GM12878 (cell line): ENCODE measurements around the gene PDHA1. TPM values are rescaled to one million over a fixed set of nuclear protein-coding genes. Genes with fewer than 3 reads are reported as not detected.

ENCODE experiments used
- ATAC-seq: fragments of 200-7000 bp; cut with Tn5 transposase; 3 replicates; pipeline ENCODE4 v1.9.1; 2020; ENCODE audit warnings: mild to moderate bottlenecking, moderate library complexity
- BruUV-seq: library from RNA; stranded (reverse); fragments of 400-500 nt; replicated peaks from 2 replicates; lab custom pipeline; 2021; lab: Mats Ljungman, UMichigan
- CTCF ChIA-PET: fragments of 300-600 bp; sonication (Branson Sonifier 250); formaldehyde crosslinking; extraction: SDS; loops from one replicate; lab custom pipeline; 2021; ENCODE audit warnings: inconsistent platforms; lab: Yijun Ruan, JAX
- POLR2A ChIA-PET: fragments of 350-600 bp; formaldehyde crosslinking; extraction: SDS; loops from one replicate; lab custom pipeline; 2021; ENCODE audit warnings: inconsistent platforms; lab: Charles Lee
- RAD21 ChIA-PET: fragments of 300-600 bp; sonication (Branson Sonifier 250); formaldehyde crosslinking; loops from one replicate; lab custom pipeline; 2023; ENCODE audit warnings: antibody characterized with exemption; ENCODE audit not compliant: unreplicated experiment; lab: Charles Lee
- SMC1A ChIA-PET: fragments of 300-600 bp; sonication (Branson Sonifier 250); formaldehyde crosslinking; loops from one replicate; lab custom pipeline; 2023; ENCODE audit not compliant: unreplicated experiment, uncharacterized antibody; lab: Charles Lee
- DNase-seq: peaks from one replicate; pipeline ENCODE4 v3.0.0-alpha.2; 2011; ENCODE audit warnings: low read depth, low spot score
- FAIRE-seq: peaks from 3 replicates; lab custom pipeline; 2011; peaks lifted over from hg19 to GRCh38; lab: Jason Lieb, UNC
- H2AFZ ChIP-seq: 2 replicates; pipeline ENCODE4 v1.6.0; 2011; ENCODE audit warnings: low read depth, low read length, control low read depth; ENCODE audit not compliant: control insufficient read depth
- H3K27ac ChIP-seq: 2 replicates; pipeline ENCODE4 v1.5.1; 2011; ENCODE audit warnings: control low read depth; ENCODE audit not compliant: control insufficient read depth, insufficient read depth
- H3K27me3 ChIP-seq, 2 experiments: replicated peaks in 1 of 2; 2 replicates each; pipeline versions ENCODE4 v1.6.0 to v1.6.1; 2011; ENCODE audit warnings: low read length in 1 of 2; ENCODE audit not compliant: control insufficient read depth in 2 of 2, insufficient read depth in 2 of 2
- H3K36me3 ChIP-seq, 2 experiments: 2 replicates each; pipeline ENCODE4 v1.5.1; 2011; ENCODE audit warnings: low read length in 1 of 2; ENCODE audit not compliant: control insufficient read depth in 2 of 2, insufficient read depth in 2 of 2
- H3K4me1 ChIP-seq: 2 replicates; pipeline ENCODE4 v1.6.1; 2011; ENCODE audit warnings: mild to moderate bottlenecking, low read length, moderate library complexity, mixed read lengths; ENCODE audit not compliant: control insufficient read depth, insufficient read depth
- H3K4me2 ChIP-seq: 2 replicates; pipeline ENCODE4 v1.6.0; 2011; ENCODE audit warnings: control low read depth; ENCODE audit not compliant: control insufficient read depth, insufficient read depth
- H3K4me3 ChIP-seq: fragments of 200-600 bp; sonication (generic); 2 replicates; pipeline ENCODE4 v1.5.1; 2016
- H3K79me2 ChIP-seq: 2 replicates; pipeline ENCODE4 v1.6.0; 2011; ENCODE audit warnings: low read length; ENCODE audit not compliant: control insufficient read depth, insufficient read depth
- H3K9ac ChIP-seq: 2 replicates; pipeline ENCODE4 v1.8.0; 2011; ENCODE audit warnings: low read length, control low read depth, mixed read lengths; ENCODE audit not compliant: control insufficient read depth, insufficient read depth
- H3K9me3 ChIP-seq: replicated peaks from 3 replicates; pipeline ENCODE4 v1.5.1; 2011; ENCODE audit warnings: mild to moderate bottlenecking, low read length; ENCODE audit not compliant: control insufficient read depth, insufficient read depth
- H4K20me1 ChIP-seq: 2 replicates; pipeline ENCODE4 v1.6.0; 2011; ENCODE audit not compliant: control insufficient read depth, insufficient read depth
- ATF3 ChIP-seq: IDR thresholded peaks from 2 replicates; pipeline ENCODE4 v1.6.1; 2011; ENCODE audit warnings: low read depth, mild to moderate bottlenecking, low read length, moderate library complexity, borderline replicate concordance; ENCODE audit errors: extremely low read depth
- IKZF2 ChIP-seq, 2 experiments: fragments of 450-650 bp; IDR thresholded peaks; 2 replicates each; pipeline ENCODE4 v1.6.1; 2017; ENCODE audit warnings: mild to moderate bottlenecking in 2 of 2, moderate library complexity in 2 of 2
- IRF5 ChIP-seq: fragments of 450-650 bp; IDR thresholded peaks from 2 replicates; pipeline ENCODE4 v1.6.1; 2017; ENCODE audit warnings: borderline replicate concordance
- JUND ChIP-seq: IDR thresholded peaks from 2 replicates; pipeline ENCODE4 v1.6.1; 2012; ENCODE audit warnings: low read depth, mild to moderate bottlenecking, low read length, improper control_type of control experiment, moderate library complexity
- NR2C2 ChIP-seq: IDR thresholded peaks from 2 replicates; pipeline ENCODE4 v1.6.1; 2011; ENCODE audit warnings: borderline replicate concordance, low read depth; ENCODE audit not compliant: control insufficient read depth, insufficient read length
- PKNOX1 ChIP-seq: fragments of 450-650 bp; IDR thresholded peaks from 2 replicates; pipeline ENCODE4 v1.6.1; 2016; ENCODE audit warnings: mild to moderate bottlenecking
- RAD51 ChIP-seq: fragments of 450-650 bp; IDR thresholded peaks from 2 replicates; pipeline ENCODE4 v1.6.1; 2016; ENCODE audit warnings: moderate library complexity, mild to moderate bottlenecking, inconsistent platforms
- YY1 ChIP-seq: IDR thresholded peaks from 2 replicates; pipeline ENCODE4 v1.6.1; 2011; ENCODE audit warnings: low read depth, mild to moderate bottlenecking, low read length
- ZZZ3 ChIP-seq: IDR thresholded peaks from 2 replicates; pipeline ENCODE4 v1.6.1; 2011; ENCODE audit warnings: low read depth; ENCODE audit not compliant: control insufficient read depth, insufficient read length
- WGBS: methylation state at CpG from one replicate; pipeline ENCODE4 v1.1.6; 2016; ENCODE audit warnings: low lambda C conversion rate; ENCODE audit not compliant: insufficient replicate concordance, insufficient coverage; ENCODE audit errors: missing lambda C conversion rate; 5-methylcytosine and 5-hydroxymethylcytosine counted together
- in situ Hi-C: fragments of 300-500 bp; cut with MboI; formaldehyde crosslinking; loops from 9 replicates; pipeline ENCODE4 v1.14.3; 2018; ENCODE audit warnings: mixed read lengths
- intact Hi-C: fragments of 100-400 bp; cut with micrococcal nuclease; formaldehyde crosslinking; loops from one replicate; pipeline ENCODE4 v1.14.2; 2022; ENCODE audit not compliant: unreplicated experiment
- polyA plus RNA-seq, 11 experiments: library from polyadenylated mRNA; depleted of rRNA in 4 of 11; unstranded in 6 of 11; stranded (reverse) in 5 of 11; fragments of >200 nt; fragmentation: Nextera tagmentation in 4 of 11; fragmentation: Illumina TruSeq in 1 of 11; extraction: Ambion mirVana in 4 of 11; extraction: Trizol in 1 of 11; gene quantifications; 1 replicate in 1 of 11; 2 replicates in 10 of 11; pipeline versions ENCODE4 v1.2.1 to v1.2.3, GENCODE V29; 2011 to 2016; ENCODE audit warnings: inconsistent platforms in 2 of 11, missing spikeins in 2 of 11, low read depth in 1 of 11
- total RNA-seq, 4 experiments: library from RNA; depleted of rRNA in 3 of 4; stranded (reverse); fragments of >200 nt in 3 of 4; fragmentation: Illumina TruSeq in 1 of 4; extraction: Trizol in 1 of 4; gene quantifications; 2 replicates each; pipeline versions ENCODE4 v1.2.1 to v1.2.3, GENCODE V29; 2013 to 2021

The PDHA1 gene
- total and polyA plus RNA-seq, 10 of the 15 experiments (the other 5 are each of a cell fraction or from before 2014, with no cell fraction given), result 175 to 370 (median 270) TPM

- ChIA-PET POLR2A (no interaction called here), SMC1A (no interaction called here), RAD21 (no interaction called here), CTCF (no interaction called here)
- H3K27ac ChIP-seq, result no peak overlapping the region
- DNase-seq (no peak), ATAC-seq (no peak), FAIRE-seq (no peak)
- TF ChIP-seq NR2C2 (no peak), IKZF2 (IDR thresholded peaks at IDR 0.05) (no peak), IRF5 (no peak), JUND (no peak), RAD51 (no peak), ZZZ3 (no peak), ATF3 (no peak), PKNOX1 (no peak), YY1 (no peak)
- intact Hi-C loops, result loop anchor here (5.0 kb wide), 2 partner anchors 162 to 622 kb away; partner anchors contain the start of gene BCLAF3
- BruUV-seq, result no TSS peak
- H3K79me2 ChIP-seq, result no peaks in the 10 kb centered on the region
- H2AFZ ChIP-seq, result no peak overlapping the region
- H3K4me3 ChIP-seq, result no peak overlapping the region
- peaks cover 3% of the 10 kb centered on the region for H3K9me3 ChIP-seq
- no peaks in the 10 kb centered on the region for H3K27me3 ChIP-seq
- H3K4me2 ChIP-seq, result no peak overlapping the region
- 54% methylated on average over 5 of the region's 5 CpGs for WGBS
- no peak overlapping the region for H3K9ac ChIP-seq
- no peaks in the 10 kb centered on the region for H4K20me1 ChIP-seq
- in situ Hi-C loops, result loop anchor here (5.0 to 25.0 kb wide), 2 partner anchors 517 to 702 kb away; partner anchors contain the start of gene SH3KBP1
- no peaks in the 10 kb centered on the region; the same call in 1 of the 2 replicates for H3K4me1 ChIP-seq
- no peaks in the 10 kb centered on the region for H3K36me3 ChIP-seq
These were observed 26.3 kb downstream of the PDHA1 start for GRCh38 chrX:19370061-19370460.
